Measurements from ENCODE around the gene BMP5. TPM values are rescaled to one million over a fixed set of nuclear protein-coding genes. Genes with fewer than 3 reads are reported as not detected.

BMP5 gene
- total RNA-seq, 2 experiments from 2014 or later = not detected

GRCh38 chr6:55775029-55775318 is 100.4 kb downstream of the BMP5 start:
- peaks cover 13% of the 10 kb centered on the region for H3K9me3 Mint-ChIP-seq
- H3K4me3 Mint-ChIP-seq = no peak overlapping the region

DNA sequence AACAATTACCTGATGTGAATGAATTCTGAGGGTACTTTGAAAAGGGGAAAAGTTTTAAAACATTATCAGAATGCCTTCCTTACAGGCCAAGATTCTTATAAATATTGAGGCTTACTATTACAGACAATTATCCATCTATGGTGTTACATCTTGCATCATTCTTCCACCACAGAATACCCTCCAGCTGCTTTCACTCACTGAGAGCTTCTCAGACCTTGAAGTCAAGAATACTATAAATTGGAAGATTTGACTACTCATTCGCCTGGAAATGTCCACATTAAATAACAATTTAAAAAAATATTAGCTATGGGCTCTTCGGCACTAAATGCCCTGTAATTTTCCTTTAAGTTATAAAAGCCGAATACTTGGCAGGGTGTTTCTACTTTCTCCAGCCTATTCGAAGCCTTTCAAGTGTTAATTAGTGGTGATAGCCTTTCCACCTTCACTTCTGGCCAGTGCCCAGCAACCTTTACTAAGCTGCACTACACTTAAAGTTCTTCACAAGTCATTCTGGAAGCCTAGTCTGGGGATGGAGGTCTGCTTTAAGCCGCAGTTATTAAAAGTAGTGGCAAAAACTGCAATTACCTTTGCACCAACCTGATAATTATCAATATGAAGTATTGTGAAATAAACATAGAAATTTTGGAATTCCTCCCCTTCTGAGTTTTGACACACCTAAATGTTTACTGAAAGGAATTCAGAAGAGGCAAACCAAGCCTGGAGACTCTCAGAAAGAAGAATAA is 100.9 kb downstream of the BMP5 start:
- no peak overlapping the region for H3K27ac Mint-ChIP-seq
- no peaks in the 10 kb centered on the region for H3K27me3 Mint-ChIP-seq
- H3K9me3 Mint-ChIP-seq = peaks cover 15% of the 10 kb centered on the region
- no peak overlapping the region for H3K4me3 Mint-ChIP-seq
- no peaks in the 10 kb centered on the region for H3K36me3 Mint-ChIP-seq (ENCODE audit: low read depth)
- DNase-seq = no peak
- TF ChIP-seq, protein P1, sequence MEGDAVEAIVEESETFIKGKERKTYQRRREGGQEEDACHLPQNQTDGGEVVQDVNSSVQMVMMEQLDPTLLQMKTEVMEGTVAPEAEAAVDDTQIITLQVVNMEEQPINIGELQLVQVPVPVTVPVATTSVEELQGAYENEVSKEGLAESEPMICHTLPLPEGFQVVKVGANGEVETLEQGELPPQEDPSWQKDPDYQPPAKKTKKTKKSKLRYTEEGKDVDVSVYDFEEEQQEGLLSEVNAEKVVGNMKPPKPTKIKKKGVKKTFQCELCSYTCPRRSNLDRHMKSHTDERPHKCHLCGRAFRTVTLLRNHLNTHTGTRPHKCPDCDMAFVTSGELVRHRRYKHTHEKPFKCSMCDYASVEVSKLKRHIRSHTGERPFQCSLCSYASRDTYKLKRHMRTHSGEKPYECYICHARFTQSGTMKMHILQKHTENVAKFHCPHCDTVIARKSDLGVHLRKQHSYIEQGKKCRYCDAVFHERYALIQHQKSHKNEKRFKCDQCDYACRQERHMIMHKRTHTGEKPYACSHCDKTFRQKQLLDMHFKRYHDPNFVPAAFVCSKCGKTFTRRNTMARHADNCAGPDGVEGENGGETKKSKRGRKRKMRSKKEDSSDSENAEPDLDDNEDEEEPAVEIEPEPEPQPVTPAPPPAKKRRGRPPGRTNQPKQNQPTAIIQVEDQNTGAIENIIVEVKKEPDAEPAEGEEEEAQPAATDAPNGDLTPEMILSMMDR (IDR thresholded peaks at IDR 0.05) = no peak
- intact Hi-C loops (cut with micrococcal nuclease) = no loop called here
- ChIA-PET POLR2A (no interaction called here), CTCF (no interaction called here)
- H3K4me1 Mint-ChIP-seq (ENCODE audit: low read depth) = no peaks in the 10 kb centered on the region
- no peak for ATAC-seq

More at GRCh38 chr6:55775029-55775318, 100.4 kb downstream of the BMP5 start:
- Mint-ChIP-seq H3K36me3 (ENCODE audit: low read depth) (no peaks in the 10 kb centered on the region), H3K4me1 (ENCODE audit: low read depth) (no peaks in the 10 kb centered on the region), H3K27me3 (no peaks in the 10 kb centered on the region), H3K27ac (no peak overlapping the region)
- ATAC-seq (no peak), DNase-seq (no peak)
- TF ChIP-seq, protein P1 (IDR thresholded peaks at IDR 0.05) = no peak
- POLR2A ChIA-PET = no interaction called here
- intact Hi-C loops (cut with micrococcal nuclease) = no loop called here
- CTCF ChIA-PET = no interaction called here

DNA sequence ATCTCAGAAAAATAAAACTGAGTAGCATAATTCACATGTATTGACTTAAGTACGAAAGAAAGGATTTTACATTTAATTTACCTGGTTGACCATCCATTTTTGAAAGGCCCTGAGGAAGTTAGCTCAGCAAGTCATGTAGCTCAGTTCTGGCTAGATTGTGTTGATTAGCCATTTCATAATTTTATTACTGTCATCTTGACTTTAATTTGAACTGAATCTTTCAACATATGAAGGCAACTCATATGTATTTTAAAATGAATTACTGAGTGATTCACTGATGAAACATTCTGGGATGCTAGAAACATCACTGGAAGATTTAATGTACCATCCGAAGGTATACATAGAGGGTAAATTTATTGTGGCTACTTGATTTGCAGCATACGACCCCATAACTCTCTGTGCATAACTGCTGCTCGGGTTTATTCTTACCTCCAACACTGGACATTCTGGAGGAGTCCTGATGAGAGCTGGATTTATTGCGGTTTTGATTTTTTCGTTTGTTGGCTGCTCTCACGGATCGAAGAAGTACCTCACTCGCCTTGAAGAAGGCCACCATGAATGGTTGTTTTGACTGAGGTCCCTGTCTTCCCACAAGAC is 101.7 kb downstream of the BMP5 start:
- intact Hi-C loops (cut with micrococcal nuclease) = no loop called here
- DNase-seq (no peak), ATAC-seq (no peak)
- Mint-ChIP-seq H3K36me3 (ENCODE audit: low read depth) (no peaks in the 10 kb centered on the region), H3K27me3 (no peaks in the 10 kb centered on the region), H3K27ac (no peak overlapping the region), H3K4me3 (no peak overlapping the region), H3K4me1 (ENCODE audit: low read depth) (no peaks in the 10 kb centered on the region), H3K9me3 (peaks cover 13% of the 10 kb centered on the region)
- POLR2A ChIA-PET = no interaction called here
- CTCF ChIA-PET = no interaction called here
- TF ChIP-seq, protein P1 (IDR thresholded peaks at IDR 0.05) = no peak

DNA sequence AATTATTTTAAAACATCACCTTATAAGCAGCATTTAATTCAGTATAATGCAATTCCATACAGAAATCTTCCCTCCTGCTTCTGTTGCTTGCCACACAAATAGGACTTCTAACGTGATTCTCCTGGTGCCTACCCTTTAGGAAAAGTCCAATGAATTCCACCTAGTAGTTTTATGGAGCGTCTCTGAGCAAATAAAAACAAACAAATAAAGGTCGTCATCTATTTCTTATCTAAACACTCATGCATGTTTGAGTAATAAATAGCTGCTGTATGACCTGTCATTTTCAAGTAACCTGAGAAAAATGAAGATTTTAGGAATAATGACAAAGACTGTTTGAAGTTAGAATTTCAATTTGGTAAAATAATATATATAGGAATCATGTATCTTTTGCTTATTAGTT is 102.7 kb downstream of the BMP5 start:
- no peak overlapping the region for H3K4me3 Mint-ChIP-seq
- ATAC-seq (no peak), DNase-seq (no peak)
- no peaks in the 10 kb centered on the region for H3K4me1 Mint-ChIP-seq (ENCODE audit: low read depth)
- peaks cover 8% of the 10 kb centered on the region for H3K9me3 Mint-ChIP-seq
- H3K27ac Mint-ChIP-seq = no peak overlapping the region
- TF ChIP-seq, protein P1 (IDR thresholded peaks at IDR 0.05) = no peak
- intact Hi-C loops (cut with micrococcal nuclease) = no loop called here
- ChIA-PET POLR2A (no interaction called here), CTCF (no interaction called here)
- H3K36me3 Mint-ChIP-seq (ENCODE audit: low read depth) = no peaks in the 10 kb centered on the region
- H3K27me3 Mint-ChIP-seq = no peaks in the 10 kb centered on the region

DNA sequence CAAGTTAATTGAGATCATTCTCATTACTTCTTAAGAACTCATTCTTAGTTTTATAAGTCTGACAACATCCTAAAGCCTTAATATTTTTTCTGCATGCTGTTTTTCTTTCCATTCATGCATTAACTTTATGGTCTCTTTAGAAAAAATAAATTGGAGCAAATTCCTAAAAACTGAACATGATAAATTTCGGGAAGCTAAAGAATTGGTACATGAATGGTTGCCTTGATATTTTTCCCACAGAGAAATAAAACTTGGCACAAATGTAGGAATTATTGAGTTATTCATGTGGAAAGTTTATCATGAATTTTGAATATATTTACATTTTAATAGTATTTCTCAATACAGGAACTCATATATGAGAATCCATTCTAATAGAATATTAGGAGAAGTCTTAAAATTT is 115.9 kb downstream of the BMP5 start:
- no peak for ATAC-seq
- Mint-ChIP-seq H3K9me3 (peaks cover 4% of the 10 kb centered on the region), H3K4me1 (ENCODE audit: low read depth) (no peaks in the 10 kb centered on the region), H3K27me3 (no peaks in the 10 kb centered on the region), H3K27ac (no peak overlapping the region), H3K36me3 (ENCODE audit: low read depth) (no peaks in the 10 kb centered on the region), H3K4me3 (no peak overlapping the region)
- TF ChIP-seq, protein P1 (IDR thresholded peaks at IDR 0.05) = no peak
- ChIA-PET POLR2A (no interaction called here), CTCF (no interaction called here)
- no peak for DNase-seq
- intact Hi-C loops (cut with micrococcal nuclease) = no loop called here
